Transverse colon (tissue), 3 donors: Measurements from ENCODE around the gene ATAD1.

Source experiments
- POLR2A ChIP-seq: fragments of 450-650 bp; IDR thresholded peaks from one replicate; pipeline ENCODE4 v1.6.1; 2016; ENCODE audit warnings: antibody characterized with exemption, mild to moderate bottlenecking, moderate library complexity
- TF ChIP-seq, protein P1 (sequence below), 5 experiments: fragments of 200-600 bp in 3 of 5; fragments of 450-650 bp in 2 of 5; sonication (generic) in 3 of 5; IDR thresholded peaks; 1 replicate in 2 of 5; 2 replicates in 3 of 5; pipeline ENCODE4 v1.5.1; 2016 to 2017; ENCODE audit warnings: antibody characterized with exemption in 5 of 5, inconsistent platforms in 3 of 5, mild to moderate bottlenecking in 2 of 5, moderate library complexity in 1 of 5

GRCh38 chr10:87862679-87863052 is 44.6 kb upstream of the ATAD1 start:
- TF ChIP-seq POLR2A = no peak
- TF ChIP-seq, protein P1, sequence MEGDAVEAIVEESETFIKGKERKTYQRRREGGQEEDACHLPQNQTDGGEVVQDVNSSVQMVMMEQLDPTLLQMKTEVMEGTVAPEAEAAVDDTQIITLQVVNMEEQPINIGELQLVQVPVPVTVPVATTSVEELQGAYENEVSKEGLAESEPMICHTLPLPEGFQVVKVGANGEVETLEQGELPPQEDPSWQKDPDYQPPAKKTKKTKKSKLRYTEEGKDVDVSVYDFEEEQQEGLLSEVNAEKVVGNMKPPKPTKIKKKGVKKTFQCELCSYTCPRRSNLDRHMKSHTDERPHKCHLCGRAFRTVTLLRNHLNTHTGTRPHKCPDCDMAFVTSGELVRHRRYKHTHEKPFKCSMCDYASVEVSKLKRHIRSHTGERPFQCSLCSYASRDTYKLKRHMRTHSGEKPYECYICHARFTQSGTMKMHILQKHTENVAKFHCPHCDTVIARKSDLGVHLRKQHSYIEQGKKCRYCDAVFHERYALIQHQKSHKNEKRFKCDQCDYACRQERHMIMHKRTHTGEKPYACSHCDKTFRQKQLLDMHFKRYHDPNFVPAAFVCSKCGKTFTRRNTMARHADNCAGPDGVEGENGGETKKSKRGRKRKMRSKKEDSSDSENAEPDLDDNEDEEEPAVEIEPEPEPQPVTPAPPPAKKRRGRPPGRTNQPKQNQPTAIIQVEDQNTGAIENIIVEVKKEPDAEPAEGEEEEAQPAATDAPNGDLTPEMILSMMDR (IDR thresholded peaks at IDR 0.05) = no peak
